Right ventricle myocardium superior (tissue), 1 donor: ENCODE data around the gene TMCO4. TPM values are rescaled to one million over a fixed set of nuclear protein-coding genes. Genes with fewer than 3 reads are reported as not detected.
"Not testable (repeated sequence)": the region's sequence is repeated elsewhere in the genome, so short reads cannot be mapped to it uniquely, and the experiment has no call there.

Experiments used
- ATAC-seq: fragments of 200-7000 bp; cut with Tn5 transposase; one replicate; pipeline ENCODE4 v1.9.1; 2020; ENCODE audit warnings: mild to moderate bottlenecking; ENCODE audit not compliant: poor library complexity
- DNase-seq: peaks from one replicate; pipeline ENCODE4 v3.0.0-alpha.2; 2020
- intact Hi-C: fragments of 100-400 bp; cut with DNase I; formaldehyde crosslinking; loops from one replicate; pipeline ENCODE4 v1.11.2; 2022
- total RNA-seq: library from RNA; stranded (reverse); fragmentation: NEBNext Ultra II Directional; extraction: Animal tissue kit (Norgen Biotek cat#: 25700); gene quantifications from one replicate; pipeline ENCODE4 v1.2.1, GENCODE V29; 2021
- donor health status: DM: no; HTN: yes; CAD: no; lungs with severe emphysema.

The TMCO4 gene
- total RNA-seq, 1 donor from 2014 or later, result 8.1 TPM

GRCh38 chr1:19639999-19640362 lies 159.7 kb downstream of the TMCO4 start:
- intact Hi-C loops, result no loop called here
- ATAC-seq (no peak), DNase-seq (no peak)

- ATAC-seq, DNase-seq, intact Hi-C loops: not testable (repeated sequence)
These were observed 160.5 kb downstream of the TMCO4 start for GRCh38 chr1:19639228-19639627.

GRCh38 chr1:19637606-19638005 lies 162.1 kb downstream of the TMCO4 start:
- intact Hi-C loops, result no loop called here
- no peak for ATAC-seq
- no peak for DNase-seq

- DNase-seq, ATAC-seq, intact Hi-C loops: not testable (repeated sequence)
These were observed 163.0 kb downstream of the TMCO4 start for GRCh38 chr1:19636749-19637148.

- ATAC-seq (no peak), DNase-seq (no peak)
- intact Hi-C loops, result no loop called here
These were observed 163.7 kb downstream of the TMCO4 start for GRCh38 chr1:19636065-19636464.

GRCh38 chr1:19635646-19636045 lies 164.1 kb downstream of the TMCO4 start:
- ATAC-seq, result no peak
- intact Hi-C loops, result no loop called here
- no peak for DNase-seq

- ATAC-seq, intact Hi-C loops: not testable (repeated sequence)
These were observed 164.7 kb downstream of the TMCO4 start for GRCh38 chr1:19635064-19635463.

GRCh38 chr1:19633106-19633505 lies 166.6 kb downstream of the TMCO4 start:
- ATAC-seq (no peak), DNase-seq (no peak)
- intact Hi-C loops, result no loop called here

More at GRCh38 chr1:19635064-19635463, 164.7 kb downstream of the TMCO4 start:
- DNase-seq, result not testable (repeated sequence)

Other genes starting within 250 kb of the TMCO4 start
- gene NBL1, start 155.6 kb downstream of the TMCO4 start, total RNA-seq, result 38.6 TPM
- not detected for gene HTR6, start 135.0 kb downstream of the TMCO4 start, total RNA-seq
- gene RNF186, start 15.4 kb upstream of the TMCO4 start, total RNA-seq, result not detected
- gene OTUD3, start 82.5 kb upstream of the TMCO4 start, total RNA-seq, result 3.0 TPM
- gene PLA2G2E, start 123.7 kb upstream of the TMCO4 start, total RNA-seq, result not detected
- 154 TPM for gene PLA2G2A, start 179.7 kb upstream of the TMCO4 start, total RNA-seq